Measurements from ENCODE around the gene MID1IP1. TPM values are rescaled to one million over a fixed set of nuclear protein-coding genes. Genes with fewer than 3 reads are reported as not detected.

MID1IP1 gene
- total RNA-seq, 1 donor from 2014 or later: 32.7 TPM

- no peak overlapping the region for H3K4me3 Mint-ChIP-seq (ENCODE audit: unreplicated experiment)
- TF ChIP-seq, protein P1, sequence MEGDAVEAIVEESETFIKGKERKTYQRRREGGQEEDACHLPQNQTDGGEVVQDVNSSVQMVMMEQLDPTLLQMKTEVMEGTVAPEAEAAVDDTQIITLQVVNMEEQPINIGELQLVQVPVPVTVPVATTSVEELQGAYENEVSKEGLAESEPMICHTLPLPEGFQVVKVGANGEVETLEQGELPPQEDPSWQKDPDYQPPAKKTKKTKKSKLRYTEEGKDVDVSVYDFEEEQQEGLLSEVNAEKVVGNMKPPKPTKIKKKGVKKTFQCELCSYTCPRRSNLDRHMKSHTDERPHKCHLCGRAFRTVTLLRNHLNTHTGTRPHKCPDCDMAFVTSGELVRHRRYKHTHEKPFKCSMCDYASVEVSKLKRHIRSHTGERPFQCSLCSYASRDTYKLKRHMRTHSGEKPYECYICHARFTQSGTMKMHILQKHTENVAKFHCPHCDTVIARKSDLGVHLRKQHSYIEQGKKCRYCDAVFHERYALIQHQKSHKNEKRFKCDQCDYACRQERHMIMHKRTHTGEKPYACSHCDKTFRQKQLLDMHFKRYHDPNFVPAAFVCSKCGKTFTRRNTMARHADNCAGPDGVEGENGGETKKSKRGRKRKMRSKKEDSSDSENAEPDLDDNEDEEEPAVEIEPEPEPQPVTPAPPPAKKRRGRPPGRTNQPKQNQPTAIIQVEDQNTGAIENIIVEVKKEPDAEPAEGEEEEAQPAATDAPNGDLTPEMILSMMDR (IDR thresholded peaks at IDR 0.05): no peak
- H3K4me1 Mint-ChIP-seq (ENCODE audit: low read depth): no peaks in the 10 kb centered on the region
- H3K27ac Mint-ChIP-seq (ENCODE audit: unreplicated experiment): no peak overlapping the region
- no peaks in the 10 kb centered on the region for H3K27me3 Mint-ChIP-seq (ENCODE audit: low read depth)
- DNase-seq (ENCODE audit: low spot score): no peak
- H3K9me3 Mint-ChIP-seq (ENCODE audit: low read depth): no peaks in the 10 kb centered on the region
- no peaks in the 10 kb centered on the region for H3K36me3 Mint-ChIP-seq (ENCODE audit: low read depth)
Measured at GRCh38 chrX:38845426-38845825, 44.2 kb downstream of the MID1IP1 start.

GRCh38 chrX:38847206-38847902 is 46.1 kb downstream of the MID1IP1 start:
- H3K9me3 Mint-ChIP-seq (ENCODE audit: low read depth): peaks cover 4% of the 10 kb centered on the region

DNA sequence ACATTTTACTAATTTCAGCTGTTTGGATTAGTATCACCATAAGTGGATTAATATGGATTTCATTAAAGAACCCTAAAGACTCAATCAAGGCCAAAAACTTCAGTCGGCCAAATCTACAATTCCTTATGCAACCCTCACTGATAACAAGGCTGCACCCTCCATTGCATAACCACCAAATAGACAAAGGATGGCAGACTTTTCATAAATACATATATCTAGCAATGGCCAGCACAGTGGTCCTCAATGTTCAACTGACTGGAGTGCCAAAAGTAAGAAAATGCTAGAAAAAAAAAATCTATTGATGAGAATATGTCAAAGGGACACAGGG is 46.6 kb downstream of the MID1IP1 start:
- Mint-ChIP-seq H3K36me3 (ENCODE audit: low read depth) (no peaks in the 10 kb centered on the region), H3K9me3 (ENCODE audit: low read depth) (peaks cover 4% of the 10 kb centered on the region), H3K27me3 (ENCODE audit: low read depth) (no peaks in the 10 kb centered on the region)

More at GRCh38 chrX:38847206-38847902, 46.1 kb downstream of the MID1IP1 start:
- TF ChIP-seq, protein P1 (IDR thresholded peaks at IDR 0.05): no peak
- H3K36me3 Mint-ChIP-seq (ENCODE audit: low read depth): no peaks in the 10 kb centered on the region
- no peak overlapping the region for H3K4me3 Mint-ChIP-seq (ENCODE audit: unreplicated experiment)
- no peak overlapping the region for H3K27ac Mint-ChIP-seq (ENCODE audit: unreplicated experiment)
- no peak for DNase-seq (ENCODE audit: low spot score)
- no peaks in the 10 kb centered on the region for H3K4me1 Mint-ChIP-seq (ENCODE audit: low read depth)
- H3K27me3 Mint-ChIP-seq (ENCODE audit: low read depth): no peaks in the 10 kb centered on the region

DNA sequence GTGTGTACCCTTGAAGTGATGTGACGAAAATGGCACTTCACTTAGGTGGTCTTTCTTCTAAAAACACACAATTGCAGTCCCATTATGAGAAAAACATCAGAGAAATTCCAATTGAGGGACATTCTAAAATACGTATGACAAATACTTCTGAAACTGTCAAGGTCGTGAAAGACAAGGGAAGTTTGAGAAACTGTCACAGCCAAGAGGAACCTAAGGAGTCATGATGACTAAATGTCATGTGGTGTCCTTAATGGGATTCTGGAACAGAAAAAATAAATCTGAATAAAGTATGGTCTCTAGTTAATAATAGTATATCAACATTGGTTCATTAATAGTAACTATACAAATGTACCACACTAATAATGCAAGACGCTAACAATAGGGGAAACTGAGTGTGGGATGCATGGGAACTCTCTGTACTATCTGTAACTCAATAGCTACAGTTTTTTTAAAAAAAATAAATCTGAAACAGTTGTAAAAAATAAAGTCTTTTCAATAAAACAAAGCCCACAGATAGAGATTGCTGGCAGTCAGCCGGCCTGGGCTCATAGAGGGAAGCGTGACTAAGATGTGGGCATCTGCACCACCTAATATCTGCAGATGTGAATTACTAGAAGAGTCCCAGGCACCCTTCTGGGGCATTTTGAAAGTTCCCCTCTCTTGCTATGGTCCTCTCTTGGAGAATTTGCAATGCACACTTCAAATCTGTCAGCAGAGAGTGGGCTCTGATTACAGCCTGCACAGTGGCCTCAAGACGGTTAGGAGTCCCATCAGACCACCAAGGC is 47.6 kb downstream of the MID1IP1 start:
- H3K27ac Mint-ChIP-seq (ENCODE audit: unreplicated experiment): no peak overlapping the region
- peaks cover 4% of the 10 kb centered on the region for H3K9me3 Mint-ChIP-seq (ENCODE audit: low read depth)
- TF ChIP-seq, protein P1 (IDR thresholded peaks at IDR 0.05): no peak
- H3K27me3 Mint-ChIP-seq (ENCODE audit: low read depth): no peaks in the 10 kb centered on the region
- DNase-seq (ENCODE audit: low spot score): no peak
- no peaks in the 10 kb centered on the region for H3K36me3 Mint-ChIP-seq (ENCODE audit: low read depth)
- H3K4me3 Mint-ChIP-seq (ENCODE audit: unreplicated experiment): no peak overlapping the region
- no peaks in the 10 kb centered on the region for H3K4me1 Mint-ChIP-seq (ENCODE audit: low read depth)

More for the DNA sequence above, 46.6 kb downstream of the MID1IP1 start:
- Mint-ChIP-seq H3K4me1 (ENCODE audit: low read depth) (no peaks in the 10 kb centered on the region), H3K27ac (ENCODE audit: unreplicated experiment) (no peak overlapping the region), H3K4me3 (ENCODE audit: unreplicated experiment) (no peak overlapping the region)
- TF ChIP-seq, protein P1 (IDR thresholded peaks at IDR 0.05): no peak
- DNase-seq (ENCODE audit: low spot score): no peak

DNA sequence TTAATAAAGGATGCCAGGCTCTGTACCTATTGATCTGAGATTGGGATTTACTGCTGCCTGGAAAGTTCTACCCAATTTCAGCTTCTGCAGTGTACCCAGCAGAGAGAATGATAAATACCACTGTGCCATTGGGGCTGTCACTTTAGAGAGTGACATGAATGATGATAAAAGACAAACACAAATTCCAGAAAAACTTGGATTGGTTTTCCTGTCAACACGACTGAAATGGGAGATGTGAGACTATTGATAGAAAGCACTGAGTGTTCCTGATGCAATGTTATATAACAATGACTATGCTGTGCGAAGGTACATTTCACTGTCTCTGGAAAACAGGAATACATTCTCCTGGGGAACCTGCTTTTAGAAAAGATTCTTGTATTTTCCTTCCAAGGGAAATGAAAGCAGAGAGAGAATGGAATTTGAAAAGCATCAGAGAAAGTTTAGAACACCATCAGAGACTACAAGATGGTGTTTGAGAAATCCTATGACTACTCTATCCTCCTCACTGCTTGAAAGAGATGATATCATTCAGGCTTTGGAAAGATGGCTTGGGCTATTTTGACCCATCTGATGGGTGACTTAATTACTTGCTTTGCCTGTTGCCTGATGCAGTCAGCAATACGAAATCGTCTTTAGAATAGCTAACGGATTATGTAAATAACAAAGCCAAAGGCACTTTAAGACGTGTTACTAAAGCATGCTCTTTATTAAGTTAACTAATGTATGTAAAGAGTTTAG is 49.7 kb downstream of the MID1IP1 start:
- H3K27ac Mint-ChIP-seq (ENCODE audit: unreplicated experiment): no peak overlapping the region
- no peaks in the 10 kb centered on the region for H3K4me1 Mint-ChIP-seq (ENCODE audit: low read depth)
- H3K9me3 Mint-ChIP-seq (ENCODE audit: low read depth): peaks cover 4% of the 10 kb centered on the region
- DNase-seq (ENCODE audit: low spot score): no peak
- H3K36me3 Mint-ChIP-seq (ENCODE audit: low read depth): no peaks in the 10 kb centered on the region
- TF ChIP-seq, protein P1 (IDR thresholded peaks at IDR 0.05): no peak
- H3K27me3 Mint-ChIP-seq (ENCODE audit: low read depth): no peaks in the 10 kb centered on the region
- no peak overlapping the region for H3K4me3 Mint-ChIP-seq (ENCODE audit: unreplicated experiment)

Data from chondrocyte (in vitro differentiated cells).